Measurements from ENCODE around the gene MYBPC2.

DNA sequence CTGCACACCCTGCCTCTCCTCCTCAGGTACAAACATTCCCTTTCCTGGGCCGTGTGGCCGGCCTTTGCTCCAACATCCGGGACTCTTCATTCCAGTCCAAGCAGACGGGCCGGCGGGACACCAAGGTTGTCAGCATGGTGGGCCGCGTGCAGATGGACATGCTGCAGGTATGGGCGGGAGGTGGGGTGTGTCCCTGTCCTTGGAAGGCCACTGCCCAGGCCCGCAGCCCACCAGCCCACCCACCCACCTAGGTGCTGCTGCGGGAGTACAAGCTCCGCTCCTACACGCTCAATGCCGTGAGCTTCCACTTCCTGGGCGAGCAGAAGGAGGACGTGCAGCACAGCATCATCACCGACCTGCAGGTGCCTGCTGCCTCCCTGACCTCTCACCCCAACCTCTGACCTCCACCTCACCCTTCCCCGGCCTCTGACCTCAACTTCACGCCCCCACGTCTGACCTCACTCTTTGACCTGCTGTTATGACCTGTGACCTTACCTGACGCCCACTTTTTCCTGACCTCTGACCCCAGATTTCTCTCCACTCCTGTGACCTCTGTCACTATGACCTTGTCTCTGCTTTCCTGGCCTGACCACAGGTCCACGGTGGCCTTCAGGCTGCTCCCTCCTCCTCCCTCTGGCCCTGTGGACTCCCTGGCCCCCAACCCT, 26.4 kb upstream of the MYBPC2 start:
- TF ChIP-seq, protein P1, sequence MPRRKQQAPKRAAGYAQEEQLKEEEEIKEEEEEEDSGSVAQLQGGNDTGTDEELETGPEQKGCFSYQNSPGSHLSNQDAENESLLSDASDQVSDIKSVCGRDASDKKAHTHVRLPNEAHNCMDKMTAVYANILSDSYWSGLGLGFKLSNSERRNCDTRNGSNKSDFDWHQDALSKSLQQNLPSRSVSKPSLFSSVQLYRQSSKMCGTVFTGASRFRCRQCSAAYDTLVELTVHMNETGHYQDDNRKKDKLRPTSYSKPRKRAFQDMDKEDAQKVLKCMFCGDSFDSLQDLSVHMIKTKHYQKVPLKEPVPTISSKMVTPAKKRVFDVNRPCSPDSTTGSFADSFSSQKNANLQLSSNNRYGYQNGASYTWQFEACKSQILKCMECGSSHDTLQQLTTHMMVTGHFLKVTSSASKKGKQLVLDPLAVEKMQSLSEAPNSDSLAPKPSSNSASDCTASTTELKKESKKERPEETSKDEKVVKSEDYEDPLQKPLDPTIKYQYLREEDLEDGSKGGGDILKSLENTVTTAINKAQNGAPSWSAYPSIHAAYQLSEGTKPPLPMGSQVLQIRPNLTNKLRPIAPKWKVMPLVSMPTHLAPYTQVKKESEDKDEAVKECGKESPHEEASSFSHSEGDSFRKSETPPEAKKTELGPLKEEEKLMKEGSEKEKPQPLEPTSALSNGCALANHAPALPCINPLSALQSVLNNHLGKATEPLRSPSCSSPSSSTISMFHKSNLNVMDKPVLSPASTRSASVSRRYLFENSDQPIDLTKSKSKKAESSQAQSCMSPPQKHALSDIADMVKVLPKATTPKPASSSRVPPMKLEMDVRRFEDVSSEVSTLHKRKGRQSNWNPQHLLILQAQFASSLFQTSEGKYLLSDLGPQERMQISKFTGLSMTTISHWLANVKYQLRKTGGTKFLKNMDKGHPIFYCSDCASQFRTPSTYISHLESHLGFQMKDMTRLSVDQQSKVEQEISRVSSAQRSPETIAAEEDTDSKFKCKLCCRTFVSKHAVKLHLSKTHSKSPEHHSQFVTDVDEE (CRISPR knock-in tag; IDR thresholded peaks at IDR 0.05), result no peak
- TF ChIP-seq OSR1 (CRISPR knock-in tag; IDR thresholded peaks at IDR 0.05) (no peak), GLIS3 (CRISPR knock-in tag; IDR thresholded peaks at IDR 0.05) (no peak), PPARA (CRISPR knock-in tag; IDR thresholded peaks at IDR 0.05; ENCODE audit: borderline replicate concordance) (no peak), ZFP30 (CRISPR knock-in tag; IDR thresholded peaks at IDR 0.05) (no peak), CSRNP3 (CRISPR knock-in tag; IDR thresholded peaks at IDR 0.05) (no peak), ZNF8 (CRISPR knock-in tag; IDR thresholded peaks at IDR 0.05) (no peak), ESRRG (CRISPR knock-in tag; IDR thresholded peaks at IDR 0.05) (no peak), CSDC2 (CRISPR knock-in tag; IDR thresholded peaks at IDR 0.05) (no peak), TCF4 (CRISPR knock-in tag; IDR thresholded peaks at IDR 0.05; ENCODE audit: borderline replicate concordance) (no peak)
- TF ChIP-seq, protein P2, sequence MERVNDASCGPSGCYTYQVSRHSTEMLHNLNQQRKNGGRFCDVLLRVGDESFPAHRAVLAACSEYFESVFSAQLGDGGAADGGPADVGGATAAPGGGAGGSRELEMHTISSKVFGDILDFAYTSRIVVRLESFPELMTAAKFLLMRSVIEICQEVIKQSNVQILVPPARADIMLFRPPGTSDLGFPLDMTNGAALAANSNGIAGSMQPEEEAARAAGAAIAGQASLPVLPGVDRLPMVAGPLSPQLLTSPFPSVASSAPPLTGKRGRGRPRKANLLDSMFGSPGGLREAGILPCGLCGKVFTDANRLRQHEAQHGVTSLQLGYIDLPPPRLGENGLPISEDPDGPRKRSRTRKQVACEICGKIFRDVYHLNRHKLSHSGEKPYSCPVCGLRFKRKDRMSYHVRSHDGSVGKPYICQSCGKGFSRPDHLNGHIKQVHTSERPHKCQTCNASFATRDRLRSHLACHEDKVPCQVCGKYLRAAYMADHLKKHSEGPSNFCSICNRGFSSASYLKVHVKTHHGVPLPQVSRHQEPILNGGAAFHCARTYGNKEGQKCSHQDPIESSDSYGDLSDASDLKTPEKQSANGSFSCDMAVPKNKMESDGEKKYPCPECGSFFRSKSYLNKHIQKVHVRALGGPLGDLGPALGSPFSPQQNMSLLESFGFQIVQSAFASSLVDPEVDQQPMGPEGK (CRISPR knock-in tag; IDR thresholded peaks at IDR 0.05; ENCODE audit: borderline replicate concordance), result no peak
- TF ChIP-seq, protein P3, sequence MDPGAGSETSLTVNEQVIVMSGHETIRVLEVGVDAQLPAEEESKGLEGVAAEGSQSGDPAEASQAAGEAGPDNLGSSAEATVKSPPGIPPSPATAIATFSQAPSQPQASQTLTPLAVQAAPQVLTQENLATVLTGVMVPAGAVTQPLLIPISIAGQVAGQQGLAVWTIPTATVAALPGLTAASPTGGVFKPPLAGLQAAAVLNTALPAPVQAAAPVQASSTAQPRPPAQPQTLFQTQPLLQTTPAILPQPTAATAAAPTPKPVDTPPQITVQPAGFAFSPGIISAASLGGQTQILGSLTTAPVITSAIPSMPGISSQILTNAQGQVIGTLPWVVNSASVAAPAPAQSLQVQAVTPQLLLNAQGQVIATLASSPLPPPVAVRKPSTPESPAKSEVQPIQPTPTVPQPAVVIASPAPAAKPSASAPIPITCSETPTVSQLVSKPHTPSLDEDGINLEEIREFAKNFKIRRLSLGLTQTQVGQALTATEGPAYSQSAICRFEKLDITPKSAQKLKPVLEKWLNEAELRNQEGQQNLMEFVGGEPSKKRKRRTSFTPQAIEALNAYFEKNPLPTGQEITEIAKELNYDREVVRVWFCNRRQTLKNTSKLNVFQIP (CRISPR knock-in tag; IDR thresholded peaks at IDR 0.05; ENCODE audit: borderline replicate concordance, low read depth), result no peak

Measured in SK-N-SH treated with all-trans-retinoic acid at 6 μM for 48 hours (cell line).